Measurements from ENCODE around the gene MPEG1.

MPEG1 gene

DNA sequence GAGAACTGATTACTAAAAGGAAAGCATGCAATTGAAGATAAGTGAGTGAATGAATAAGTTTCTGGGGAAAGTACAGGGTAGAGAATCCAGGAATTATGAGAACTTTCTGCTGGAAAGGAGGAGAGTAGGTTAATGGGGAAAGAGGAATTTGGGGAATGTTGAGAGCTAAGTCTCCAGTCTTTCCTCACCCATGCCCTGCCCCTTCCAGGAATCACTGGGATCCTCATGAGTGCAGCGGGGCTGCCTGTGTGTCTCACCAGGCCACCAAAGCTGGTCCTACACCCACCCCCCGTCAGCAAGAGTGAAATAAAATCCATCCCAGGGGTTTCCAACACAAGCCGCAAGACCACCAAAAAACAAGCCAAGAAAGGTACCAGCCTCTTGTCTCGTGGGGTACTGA is 23.8 kb downstream of the MPEG1 start:
- no peak for DNase-seq (ENCODE audit: low read depth)

DNA sequence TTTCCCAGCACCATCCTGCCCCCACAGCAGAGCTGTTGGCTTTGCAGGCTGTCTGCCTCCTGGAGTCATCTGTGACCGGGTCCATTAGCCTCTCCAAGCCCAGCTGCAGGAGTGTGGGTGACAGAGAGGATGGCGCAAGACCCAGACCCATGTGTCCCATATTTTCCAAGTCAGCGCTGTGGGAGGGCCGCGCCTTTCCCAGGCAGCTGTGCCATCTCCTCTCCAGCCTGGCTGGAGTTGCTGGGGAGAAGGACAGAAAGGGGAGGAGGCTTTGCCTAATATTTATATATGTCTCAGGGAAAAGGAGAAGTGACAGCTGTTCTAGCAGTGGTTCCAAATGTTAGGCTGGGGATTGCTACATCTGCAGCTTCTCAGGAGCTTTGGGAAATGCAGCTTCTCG is 25.1 kb downstream of the MPEG1 start:
- no peak for DNase-seq (ENCODE audit: low read depth)

DNA sequence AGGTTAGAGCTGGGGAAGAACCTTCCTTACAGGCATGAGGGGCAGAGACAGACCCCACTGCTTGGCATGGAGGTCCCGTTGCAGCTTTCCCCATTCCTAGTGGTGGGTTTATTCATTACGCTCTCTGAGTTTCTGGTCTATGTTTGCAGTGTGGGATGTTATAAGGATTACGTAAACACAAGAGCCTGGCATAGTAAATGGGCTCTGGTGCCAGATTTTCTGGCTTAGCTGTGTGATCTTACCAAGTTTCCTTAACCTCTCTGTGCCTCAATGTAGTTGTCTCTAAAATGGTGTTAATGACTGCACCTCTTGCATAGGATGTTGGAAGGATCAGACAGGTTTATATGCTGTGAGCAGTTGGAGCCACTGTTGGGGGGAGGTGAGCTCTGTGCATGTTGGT is 25.7 kb downstream of the MPEG1 start:
- DNase-seq (ENCODE audit: low read depth), result no peak

DNA sequence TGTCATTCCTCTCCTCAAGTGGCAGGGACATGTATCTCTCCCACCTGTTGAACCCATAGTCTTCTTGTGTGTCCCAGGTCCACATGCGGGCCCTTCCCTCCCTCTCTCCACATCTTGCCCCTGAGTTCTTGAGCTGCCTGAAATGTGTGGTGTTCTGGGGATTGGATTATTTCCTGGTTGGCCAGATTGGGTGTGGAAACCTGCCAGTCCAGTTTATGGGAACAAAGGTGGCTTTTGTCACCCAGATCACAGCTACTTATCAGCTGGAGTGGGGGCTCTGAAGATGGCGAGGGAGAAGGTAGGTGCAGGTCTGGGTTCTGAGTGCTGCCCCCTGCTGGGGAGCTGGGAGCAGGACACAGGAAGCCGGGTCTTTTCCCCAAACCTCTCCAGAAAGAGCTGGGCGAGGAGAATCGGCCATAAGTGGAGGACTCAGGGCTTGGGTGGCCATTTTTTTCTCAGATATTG is 26.6 kb downstream of the MPEG1 start:
- DNase-seq (ENCODE audit: low read depth), result peak; percentile 46

DNA sequence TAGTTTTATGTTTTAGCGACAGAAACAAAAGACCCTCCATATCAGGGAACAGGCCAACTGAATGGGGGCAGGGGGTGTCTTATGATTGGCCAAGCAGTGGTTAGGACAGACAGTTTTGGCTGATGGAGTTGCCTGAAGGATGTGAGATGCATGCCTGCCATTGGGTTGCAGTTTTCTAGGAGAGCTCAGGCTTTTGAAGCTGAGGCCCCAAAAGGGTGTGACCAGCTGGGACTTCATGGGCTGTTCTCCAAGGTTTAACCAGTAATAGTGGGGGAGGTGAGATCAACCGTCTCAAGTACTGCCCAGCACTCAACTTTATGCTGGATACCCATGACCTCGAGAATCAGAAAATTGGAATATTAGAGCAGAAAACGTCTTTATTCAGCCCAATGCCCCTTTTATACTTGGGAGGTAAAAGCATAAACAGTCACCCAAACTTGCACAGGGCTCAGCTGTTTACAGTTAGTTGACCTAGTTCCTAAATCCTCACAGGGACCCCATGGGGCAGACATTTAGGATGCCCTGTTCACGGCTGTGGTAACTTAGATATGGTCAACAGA is 27.3 kb downstream of the MPEG1 start:
- DNase-seq (ENCODE audit: low read depth), result no peak

DNA sequence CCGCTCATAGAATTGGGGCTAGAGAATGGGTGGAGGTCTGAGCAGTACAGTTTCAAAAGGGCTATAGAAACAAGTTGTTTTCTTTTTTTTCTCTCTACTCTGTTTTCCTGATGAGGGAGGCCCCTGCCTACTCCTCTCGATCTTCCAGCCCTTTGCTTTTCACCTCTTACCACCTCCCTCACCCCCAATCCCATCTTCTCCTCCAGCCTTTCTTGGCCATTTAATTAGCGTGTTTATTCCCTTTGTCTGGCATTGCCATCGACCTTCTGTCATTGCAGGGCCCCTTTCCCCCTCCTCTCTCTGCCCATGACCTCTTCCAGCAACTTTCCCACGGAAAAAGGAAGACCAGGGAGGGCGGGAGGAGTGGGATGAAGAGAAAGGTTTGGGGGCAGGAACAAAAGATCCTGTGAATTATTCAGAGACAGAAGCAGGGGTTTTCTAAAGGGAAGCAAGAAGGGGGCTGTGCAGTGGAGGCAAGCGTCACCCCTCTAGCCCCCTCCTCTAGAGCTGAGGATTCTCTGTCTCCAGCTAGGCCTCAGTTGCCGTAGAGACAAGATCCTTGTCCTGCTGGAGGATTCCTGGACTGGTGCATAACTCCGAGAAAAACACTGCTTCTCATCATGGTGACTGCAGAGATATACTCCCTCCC is 27.9 kb downstream of the MPEG1 start:
- DNase-seq (ENCODE audit: low read depth), result no peak

DNA sequence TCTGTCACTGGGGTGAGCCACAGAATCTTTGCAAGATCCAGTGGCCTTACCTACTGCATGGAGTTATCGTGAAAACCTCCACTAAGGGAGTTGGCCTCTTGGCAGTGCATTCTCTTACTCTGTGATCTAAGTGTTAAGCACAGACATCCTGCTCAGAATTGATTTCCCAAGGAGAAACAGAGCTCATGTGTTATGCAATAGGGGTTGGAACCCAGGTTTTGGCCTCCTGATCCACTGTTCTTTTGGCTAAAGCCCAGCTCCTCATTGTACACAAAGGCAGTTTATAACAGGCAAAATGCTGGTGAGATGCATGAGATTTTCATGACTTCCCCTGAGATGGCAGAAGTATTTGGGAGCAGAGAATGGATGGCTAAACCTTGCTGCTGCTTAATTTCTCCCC is 29.0 kb downstream of the MPEG1 start:
- DNase-seq (ENCODE audit: low read depth), result no peak

DNA sequence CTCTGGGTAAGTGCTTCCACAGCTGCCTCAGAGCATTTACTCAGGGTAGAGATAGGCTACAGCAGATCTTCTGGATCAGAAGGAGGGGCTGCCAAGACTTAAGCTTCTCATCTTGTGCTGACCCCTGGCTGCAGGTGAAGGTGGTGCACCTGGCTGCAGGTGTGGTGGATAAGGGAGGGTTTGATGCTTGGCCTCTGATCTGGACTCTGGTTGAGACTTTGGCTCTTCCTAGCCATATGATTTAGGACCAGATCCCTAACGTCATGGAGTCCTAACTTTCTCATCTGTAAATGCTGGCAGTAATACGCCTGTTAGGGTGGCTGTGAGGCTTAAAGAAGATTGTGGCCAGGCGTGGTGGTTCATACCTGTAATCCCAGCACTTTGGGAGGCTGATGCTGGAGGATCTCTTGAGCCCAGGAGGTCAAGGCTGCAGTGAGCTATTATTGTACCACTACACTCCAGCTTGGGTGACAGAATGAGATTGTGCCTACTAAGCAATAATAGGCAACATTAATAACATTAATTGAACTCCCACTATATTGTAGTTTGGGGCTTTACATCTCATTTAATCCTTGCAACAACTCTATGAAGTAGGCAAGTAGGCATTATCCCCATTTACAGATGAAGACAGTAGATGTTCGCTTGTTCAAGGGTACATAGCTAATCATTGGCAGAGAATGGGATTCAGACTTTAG is 30.1 kb downstream of the MPEG1 start:
- DNase-seq (ENCODE audit: low read depth), result no peak

DNA sequence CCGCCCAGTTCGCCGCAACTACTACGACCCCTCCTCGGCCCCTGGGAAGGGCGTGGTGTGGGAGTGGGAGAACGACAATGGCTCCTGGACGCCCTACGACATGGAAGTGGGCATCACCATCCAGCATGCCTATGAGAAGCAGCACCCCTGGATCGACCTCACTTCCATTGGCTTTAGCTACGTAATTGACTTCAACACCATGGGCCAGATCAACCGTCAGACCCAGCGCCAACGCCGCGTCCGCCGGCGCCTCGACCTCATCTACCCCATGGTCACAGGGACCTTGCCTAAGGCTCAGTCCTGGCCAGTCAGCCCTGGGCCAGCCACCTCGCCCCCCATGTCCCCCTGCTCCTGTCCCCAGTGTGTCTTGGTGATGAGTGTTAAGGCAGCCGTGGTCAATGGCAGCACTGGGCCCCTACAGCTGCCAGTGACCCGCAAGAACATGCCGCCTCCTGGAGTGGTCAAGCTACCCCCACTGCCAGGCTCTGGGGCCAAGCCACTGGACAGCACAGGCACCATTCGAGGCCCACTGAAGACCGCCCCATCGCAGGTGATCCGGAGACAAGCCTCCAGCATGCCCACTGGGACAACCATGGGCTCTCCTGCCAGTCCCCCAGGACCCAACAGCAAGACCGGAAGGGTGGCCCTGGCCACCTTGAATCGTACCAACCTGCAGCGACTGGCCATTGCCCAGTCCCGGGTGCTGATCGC is 30.8 kb downstream of the MPEG1 start:
- DNase-seq (ENCODE audit: low read depth), result no peak

DNA sequence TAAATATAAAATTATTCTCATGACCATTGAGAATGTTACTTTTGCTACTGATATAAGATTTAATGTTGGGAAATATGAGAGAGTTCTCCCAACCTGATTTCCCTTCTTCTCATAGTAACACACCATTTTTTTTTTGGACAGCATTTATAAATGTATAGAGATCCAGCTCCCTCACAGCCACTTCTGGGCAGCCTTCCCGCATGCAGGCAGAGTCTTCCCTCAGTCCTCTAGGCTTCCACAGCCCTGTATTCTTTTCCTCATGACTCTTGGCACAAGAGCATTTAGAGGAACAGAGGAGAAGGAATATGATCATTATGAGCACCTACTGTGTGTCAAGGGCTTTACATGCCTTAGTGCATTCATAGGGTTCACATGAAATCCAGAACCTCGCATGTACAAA is 31.8 kb downstream of the MPEG1 start:
- DNase-seq (ENCODE audit: low read depth), result no peak

DNA sequence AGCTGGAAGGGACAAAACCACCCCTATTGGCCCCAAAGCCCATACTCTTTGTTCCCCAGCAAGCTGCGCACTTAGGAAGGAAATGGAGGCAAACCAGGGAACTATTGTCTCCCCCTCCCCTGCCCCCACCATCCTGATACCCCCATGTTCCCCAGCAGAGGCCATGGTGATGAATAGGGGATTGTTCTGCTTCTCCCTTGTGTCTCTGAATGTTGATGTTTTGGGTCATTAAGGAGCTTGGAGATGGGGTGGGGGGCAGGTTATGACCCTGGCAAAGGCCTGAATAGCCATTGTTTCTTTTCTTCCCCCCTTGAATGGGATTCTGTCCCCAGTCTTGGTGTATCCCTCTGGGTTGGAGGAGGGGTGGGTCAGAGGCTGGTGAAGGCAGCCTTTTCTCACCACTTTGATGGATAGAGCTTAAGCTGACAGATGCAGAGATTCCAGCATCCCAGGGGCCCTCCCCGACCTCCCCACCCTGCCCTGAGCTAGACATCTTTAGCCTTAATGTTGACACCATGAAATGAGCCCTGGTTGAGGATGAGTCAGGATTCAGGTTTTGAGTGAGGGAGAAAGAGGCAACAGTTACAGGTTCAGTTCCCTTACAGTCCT is 32.5 kb downstream of the MPEG1 start:
- DNase-seq (ENCODE audit: low read depth), result no peak

DNA sequence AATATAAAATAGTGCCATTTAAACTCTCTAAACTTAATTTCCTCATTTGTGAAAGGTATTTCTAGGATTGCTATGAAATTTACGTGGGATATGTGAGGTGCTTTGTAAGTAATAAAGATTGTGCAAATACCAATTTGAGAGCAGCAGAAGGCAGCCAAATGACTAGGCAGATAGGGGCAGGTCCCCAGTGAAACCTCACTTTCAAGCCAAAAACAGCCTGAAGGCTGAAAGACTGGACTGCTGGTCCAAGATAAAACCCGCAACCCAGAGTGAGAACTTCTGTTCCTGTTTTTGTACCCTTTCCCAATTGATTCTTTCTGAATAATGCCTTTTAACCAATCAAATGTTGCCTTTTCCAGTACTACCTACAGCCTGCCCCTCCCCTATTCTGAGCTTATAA is 33.6 kb downstream of the MPEG1 start:
- DNase-seq (ENCODE audit: low read depth), result no peak

DNA sequence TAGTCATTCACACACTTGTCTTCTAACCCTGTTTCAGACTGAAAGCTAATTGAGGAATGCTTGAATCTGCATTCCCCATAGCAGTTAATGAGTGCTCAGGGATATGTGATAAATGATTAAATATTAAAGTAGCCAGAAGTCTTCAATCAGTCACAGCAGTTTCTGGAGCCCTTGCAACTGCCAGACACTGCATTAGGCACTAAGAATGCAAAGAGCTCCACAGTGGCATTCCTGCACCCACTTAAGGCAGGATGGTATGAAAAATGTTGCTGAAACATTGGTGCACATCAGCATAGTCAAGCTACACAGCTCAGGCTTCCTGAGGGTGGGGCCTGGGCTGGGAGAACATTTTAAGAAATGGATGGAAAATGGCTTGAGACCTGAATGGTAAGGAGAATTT is 34.3 kb downstream of the MPEG1 start:
- DNase-seq (ENCODE audit: low read depth), result no peak

DNA sequence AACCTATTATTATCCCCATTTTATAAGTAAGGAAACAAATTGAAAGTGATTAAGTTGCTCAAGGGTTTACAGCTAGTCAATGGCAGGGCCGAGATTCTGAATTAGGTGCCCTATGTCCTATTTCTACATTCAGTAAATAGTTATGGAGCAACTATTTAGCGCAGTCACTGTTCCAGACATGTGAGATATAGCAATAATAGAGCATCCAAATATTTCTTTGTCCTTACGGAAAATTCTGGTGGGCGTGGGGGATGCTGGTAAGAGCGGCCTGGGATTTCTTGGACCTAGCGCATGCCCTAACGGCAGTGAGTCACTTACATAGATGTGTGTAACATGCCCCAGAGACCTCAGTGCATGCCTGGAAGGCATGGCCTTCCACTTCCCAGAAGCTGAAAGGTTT is 36.4 kb downstream of the MPEG1 start:
- DNase-seq (ENCODE audit: low read depth), result no peak

DNA sequence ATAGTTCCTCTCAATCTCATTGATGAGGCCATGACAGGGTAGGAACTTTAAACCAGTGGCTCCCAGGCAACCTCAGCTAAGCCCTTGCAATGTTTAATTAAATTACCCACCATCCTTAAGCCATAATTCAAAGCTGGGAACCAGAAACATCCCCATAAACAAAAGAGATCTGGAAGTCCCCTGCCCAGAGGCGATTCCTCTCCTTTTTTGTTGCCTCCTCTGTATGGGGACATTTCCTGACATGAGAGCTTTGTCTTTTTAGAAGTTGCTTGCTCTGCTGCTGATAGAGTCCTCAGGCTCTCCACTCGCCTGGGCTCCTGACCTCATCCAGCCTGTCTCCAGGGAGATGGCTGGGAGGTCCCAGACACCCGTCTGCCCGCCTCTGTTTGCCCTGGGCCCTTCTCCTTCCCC is 37.6 kb downstream of the MPEG1 start:
- DNase-seq (ENCODE audit: low read depth), result no peak

DNA sequence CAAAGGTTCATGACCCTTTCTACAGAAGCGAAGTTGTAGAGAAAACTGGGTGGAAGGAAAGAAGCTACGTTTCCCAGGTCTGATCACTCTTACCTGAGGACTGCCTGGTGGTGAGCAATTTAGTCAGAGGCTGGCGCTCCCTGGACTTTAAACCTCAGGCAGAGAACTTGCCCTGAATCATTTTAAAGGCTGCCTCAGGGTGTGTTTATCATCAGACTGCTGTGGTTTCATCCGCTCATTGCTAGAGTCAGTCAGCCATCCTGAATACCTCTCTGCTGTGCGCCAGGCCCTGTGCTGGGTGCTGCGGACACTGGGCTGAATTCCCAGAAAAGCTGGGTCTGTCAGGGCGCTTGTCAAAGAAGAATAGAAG is 38.1 kb downstream of the MPEG1 start:
- peak; percentile 82 for DNase-seq (ENCODE audit: low read depth)

DNA sequence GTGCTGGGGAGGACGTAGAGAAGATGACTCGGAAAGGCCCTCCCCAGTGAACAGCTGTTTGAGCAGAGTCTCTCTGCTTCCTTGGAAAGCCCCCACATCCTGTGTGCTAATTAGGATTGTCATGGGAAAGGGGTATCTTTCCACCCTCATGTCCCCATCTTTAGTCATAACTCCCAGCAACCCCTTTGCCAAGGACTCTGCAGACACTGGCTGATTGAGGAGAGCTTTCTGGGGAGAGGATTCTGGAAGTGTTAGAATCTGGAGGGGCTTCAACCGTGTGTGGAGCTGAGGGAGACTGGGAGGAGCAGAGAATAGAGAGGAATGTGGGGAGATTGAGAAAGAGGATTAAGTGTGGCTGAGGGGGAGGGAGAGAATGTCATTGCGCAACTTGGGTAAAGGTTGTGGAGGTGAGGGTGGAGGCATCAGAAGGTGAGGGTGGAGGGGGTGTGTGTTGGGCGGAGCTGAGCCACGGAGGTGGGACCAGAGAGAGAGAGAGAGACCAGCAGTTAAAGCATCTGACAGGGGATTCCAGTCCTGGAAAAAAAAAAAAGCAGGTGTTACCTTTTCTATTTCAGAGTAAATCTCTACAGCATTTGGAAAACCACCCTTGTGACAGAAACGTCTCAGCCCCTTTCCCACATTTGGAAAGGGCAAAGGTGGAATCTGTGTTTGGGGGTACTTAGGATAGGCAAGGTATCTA is 38.6 kb downstream of the MPEG1 start:
- peak; percentile 45 for DNase-seq (ENCODE audit: low read depth)

DNA sequence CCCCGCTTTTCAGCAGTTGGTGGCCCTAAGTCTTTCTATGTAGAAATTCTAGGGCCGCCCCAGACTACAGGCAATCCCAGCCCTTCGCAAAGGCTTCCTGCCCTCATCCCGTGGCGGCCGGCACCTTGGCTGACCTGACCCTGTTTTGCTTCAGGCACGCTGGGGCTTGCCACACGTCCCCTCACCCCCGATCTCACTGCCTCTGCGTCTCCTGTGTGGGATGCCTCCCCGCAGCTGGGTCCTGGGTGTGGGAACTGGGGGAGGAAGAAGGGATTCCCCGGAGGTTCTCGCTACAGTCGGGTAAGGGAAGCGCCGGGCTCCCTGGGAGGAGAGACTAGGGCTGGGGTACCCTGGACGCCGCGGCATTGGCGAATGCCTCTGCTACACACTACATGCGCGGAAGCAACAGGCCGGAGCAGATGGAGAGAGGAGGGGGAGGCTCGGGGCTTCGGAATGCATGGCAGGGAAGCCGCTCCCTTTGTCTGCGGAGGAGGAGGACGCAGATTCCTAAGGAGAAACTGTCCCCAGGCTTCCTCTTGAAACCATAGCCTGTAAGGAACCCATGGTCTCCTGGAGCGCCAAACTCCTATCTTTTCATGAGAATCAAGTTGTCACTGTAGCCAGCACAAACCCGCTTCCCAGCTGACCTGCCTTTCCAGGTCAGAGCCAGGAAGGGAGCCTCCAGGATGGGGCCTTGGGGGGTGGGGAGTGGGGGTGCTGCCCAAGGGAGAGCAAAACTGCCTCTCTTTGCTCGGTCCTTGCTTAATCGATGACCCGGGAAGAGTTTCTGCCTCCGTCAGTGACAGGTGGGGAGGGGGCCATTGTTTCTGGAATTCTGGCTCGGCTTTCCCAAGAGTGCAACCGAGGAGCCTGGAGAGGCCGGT is 39.4 kb downstream of the MPEG1 start:
- peak; percentile 30 for DNase-seq (ENCODE audit: low read depth)

DNA sequence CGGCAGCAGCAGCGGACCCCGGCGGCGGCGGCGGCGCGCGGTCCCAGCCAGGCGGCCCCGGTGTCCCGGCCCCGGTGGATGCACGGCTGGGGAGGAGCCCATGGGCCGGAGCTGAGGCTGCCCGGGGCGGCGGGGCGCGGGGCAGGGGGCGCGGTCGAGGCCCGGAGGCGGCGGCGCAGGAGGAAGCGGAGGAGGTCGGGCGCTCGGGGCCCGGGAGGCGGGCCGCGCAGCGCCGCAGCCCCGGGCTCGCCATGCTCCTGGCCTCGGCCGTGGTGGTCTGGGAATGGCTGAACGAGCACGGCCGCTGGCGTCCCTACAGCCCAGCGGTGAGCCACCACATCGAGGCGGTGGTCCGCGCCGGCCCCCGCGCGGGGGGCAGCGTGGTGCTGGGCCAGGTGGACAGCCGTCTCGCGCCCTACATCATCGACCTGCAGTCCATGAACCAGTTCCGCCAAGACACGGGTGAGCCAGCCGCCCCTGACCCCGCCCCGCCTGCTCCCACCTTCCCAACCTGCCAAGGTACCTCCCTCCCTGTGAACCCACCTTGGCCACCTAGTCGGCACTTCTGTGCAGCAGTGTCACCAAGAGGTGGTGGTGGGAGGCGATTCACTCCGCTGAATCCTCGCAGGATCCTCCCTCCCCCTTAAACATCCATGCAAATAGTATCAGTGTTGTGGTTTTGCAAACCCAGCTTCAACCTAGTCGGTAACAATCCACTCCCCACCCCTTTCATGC is 40.2 kb downstream of the MPEG1 start:
- no peak for DNase-seq (ENCODE audit: low read depth)
